A673 (cell line): ENCODE measurements around the gene M1AP. TPM values are rescaled to one million over a fixed set of nuclear protein-coding genes. Genes with fewer than 3 reads are reported as not detected.

Source experiments
- BruUV-seq: library from RNA; stranded (reverse); fragments of 400-500 nt; replicated peaks from 2 replicates; lab custom pipeline; 2021; lab: Mats Ljungman, UMichigan
- CTCF ChIA-PET: fragments of 300-600 bp; sonication (Branson Sonifier 250); formaldehyde crosslinking; loops from one replicate; lab custom pipeline; 2022; ENCODE audit warnings: antibody characterized with exemption; lab: Charles Lee
- POLR2A ChIA-PET: fragments of 300-600 bp; sonication (Branson Sonifier 250); formaldehyde crosslinking; loops from one replicate; lab custom pipeline; 2022; ENCODE audit warnings: antibody characterized with exemption; ENCODE audit not compliant: low non-redundant PET; lab: Charles Lee
- DNase-seq: peaks from one replicate; pipeline ENCODE4 v3.0.0-alpha.2; 2015; ENCODE audit warnings: low spot score
- H3K27ac ChIP-seq: fragments of 200-600 bp; sonication (generic); 2 replicates; pipeline ENCODE4 v1.5.1; 2016; ENCODE audit warnings: mixed run types, low read depth, mild to moderate bottlenecking, mixed read lengths, antibody characterized with exemption, low read length; ENCODE audit not compliant: poor library complexity, severe bottlenecking
- H3K27me3 ChIP-seq: fragments of 200-600 bp; sonication (generic); replicated peaks from 2 replicates; pipeline ENCODE4 v1.6.1; 2017; ENCODE audit warnings: mixed run types, low read depth, mild to moderate bottlenecking, mixed read lengths, antibody characterized with exemption, low read length; ENCODE audit not compliant: insufficient read depth, poor library complexity
- H3K36me3 ChIP-seq: fragments of 200-600 bp; sonication (generic); 2 replicates; pipeline ENCODE4 v1.6.1; 2016; ENCODE audit warnings: mixed run types, mild to moderate bottlenecking, mixed read lengths, antibody characterized with exemption, low read length; ENCODE audit not compliant: insufficient read depth, poor library complexity, severe bottlenecking
- H3K4me1 ChIP-seq: fragments of 200-600 bp; sonication (generic); 2 replicates; pipeline ENCODE4 v1.6.1; 2017; ENCODE audit warnings: mixed run types, mild to moderate bottlenecking, mixed read lengths, antibody characterized with exemption, low read length; ENCODE audit not compliant: insufficient read depth, poor library complexity, severe bottlenecking
- H3K4me3 ChIP-seq: fragments of 200-600 bp; sonication (generic); 2 replicates; pipeline ENCODE4 v1.5.1; 2016; ENCODE audit warnings: low read depth, mixed run types, mild to moderate bottlenecking, mixed read lengths, low read length; ENCODE audit not compliant: poor library complexity, severe bottlenecking
- H3K9me3 ChIP-seq: fragments of 200-600 bp; sonication (generic); 2 replicates; pipeline ENCODE4 v1.6.1; 2016; ENCODE audit warnings: mixed run types, low read depth, mild to moderate bottlenecking, mixed read lengths, antibody characterized with exemption, low read length; ENCODE audit not compliant: poor library complexity, severe bottlenecking
- CTCF ChIP-seq: fragments of 300-800, 200-600 bp; sonication (generic); conservative IDR thresholded peaks from 2 replicates; pipeline ENCODE4 v1.5.1; 2017; ENCODE audit warnings: low read depth, mild to moderate bottlenecking, antibody characterized with exemption, low read length, moderate library complexity, mixed read lengths
- EZH2 ChIP-seq: fragments of 200-600 bp; sonication (generic); IDR thresholded peaks from 2 replicates; pipeline ENCODE4 v1.6.1; 2017; ENCODE audit warnings: borderline replicate concordance, low read depth, mild to moderate bottlenecking, mixed read lengths, antibody characterized with exemption, low read length; ENCODE audit not compliant: poor library complexity, severe bottlenecking
- intact Hi-C: fragments of 100-400 bp; cut with micrococcal nuclease; formaldehyde crosslinking; loops from one replicate; pipeline ENCODE4 v1.10.0; 2022; ENCODE audit not compliant: unreplicated experiment
- total RNA-seq: library from RNA; stranded (reverse); gene quantifications from 2 replicates; pipeline ENCODE4 v1.2.3, GENCODE V29; 2021

The M1AP gene
- total RNA-seq, 1 experiment from 2014 or later, result not detected

GRCh38 chr2:74527741-74528140 is 120.4 kb downstream of the M1AP start:
- Histone ChIP-seq H3K27me3 (no peaks in the 10 kb centered on the region), H3K36me3 (peaks cover 28% of the 10 kb centered on the region), H3K4me1 (peaks cover 16% of the 10 kb centered on the region), H3K4me3 (no peak overlapping the region), H3K9me3 (no peaks in the 10 kb centered on the region), H3K27ac (no peak overlapping the region)
- intact Hi-C loops, result loop anchor here (2.0 kb wide), 2 partner anchors 21 to 45 kb away; partner anchors contain the start of genes CCDC142, PCGF1 and TTC31
- TF ChIP-seq EZH2 (no peak), CTCF (no peak)
- DNase-seq, result no peak
- TSS peak; percentile 70 for BruUV-seq
- ChIA-PET CTCF (no interaction called here), POLR2A (no interaction called here)

GRCh38 chr2:74526649-74527230 is 121.4 kb downstream of the M1AP start:
- Histone ChIP-seq H3K36me3 (peaks cover 25% of the 10 kb centered on the region), H3K4me1 (peaks cover 16% of the 10 kb centered on the region), H3K4me3 (no peak overlapping the region), H3K9me3 (no peaks in the 10 kb centered on the region), H3K27me3 (no peaks in the 10 kb centered on the region), H3K27ac (no peak overlapping the region)
- ChIA-PET CTCF (no interaction called here), POLR2A (no interaction called here)
- BruUV-seq, result no TSS peak
- intact Hi-C loops, result no loop called here
- TF ChIP-seq CTCF, result no peak
- TF ChIP-seq EZH2, result no peak
- no peak for DNase-seq

GRCh38 chr2:74525717-74526648 is 122.1 kb downstream of the M1AP start, which contains the start of gene DQX1:
TSS of gene DQX1 (minus strand) at chr2:74526231. CDS start at chr2:74525729, 502 bp downstream.
- peak; percentile 44 for DNase-seq
- H3K9me3 ChIP-seq, result no peaks in the 10 kb centered on the region
- H3K4me3 ChIP-seq, result no peak within 1 kb of the TSS
- intact Hi-C loops, result no loop called here
- TF ChIP-seq CTCF, result no peak
- no peak for TF ChIP-seq EZH2
- no peak within 1 kb of the TSS for H3K27ac ChIP-seq
- no peaks in the 10 kb centered on the region for H3K27me3 ChIP-seq
- H3K36me3 ChIP-seq, result peaks cover 25% of the 10 kb centered on the region
- BruUV-seq, result no TSS peak
- ChIA-PET POLR2A (no interaction called here), CTCF (no interaction called here)
- peaks cover 11% of the 10 kb centered on the region for H3K4me1 ChIP-seq
